ENCODE measurements around the gene CR1L.
"Not testable (repeated sequence)": the region's sequence is repeated elsewhere in the genome, so short reads cannot be mapped to it uniquely, and the experiment has no call there.

- TF ChIP-seq CTCF, EZH2, EZH2phosphoT487 (IDR thresholded peaks at IDR 0.05): not testable (repeated sequence)
Observed at GRCh38 chr1:207639362-207639761, 5.6 kb upstream of the CR1L start.
